Keratinocyte (primary cell): ENCODE results near the gene SREBF1.

Experiments used
- EZH2 ChIP-seq: IDR thresholded peaks from one replicate; pipeline ENCODE4 v1.6.1; 2012; ENCODE audit warnings: inconsistent platforms, mild to moderate bottlenecking, low read length, moderate library complexity
- TF ChIP-seq, protein P1 (sequence below), 3 experiments: IDR thresholded peaks in 1 of 3; conservative IDR thresholded peaks in 1 of 3; optimal IDR thresholded peaks in 1 of 3; 2 replicates in 2 of 3; 3 replicates in 1 of 3; pipeline versions ENCODE3 to v1.5.1; 2011; ENCODE audit warnings: low read length in 3 of 3, mild to moderate bottlenecking in 3 of 3, moderate library complexity in 2 of 3, control low read depth in 1 of 3, inconsistent platforms in 1 of 3; ENCODE audit not compliant: insufficient read depth in 2 of 3; ENCODE audit errors: extremely low read depth in 1 of 3

DNA sequence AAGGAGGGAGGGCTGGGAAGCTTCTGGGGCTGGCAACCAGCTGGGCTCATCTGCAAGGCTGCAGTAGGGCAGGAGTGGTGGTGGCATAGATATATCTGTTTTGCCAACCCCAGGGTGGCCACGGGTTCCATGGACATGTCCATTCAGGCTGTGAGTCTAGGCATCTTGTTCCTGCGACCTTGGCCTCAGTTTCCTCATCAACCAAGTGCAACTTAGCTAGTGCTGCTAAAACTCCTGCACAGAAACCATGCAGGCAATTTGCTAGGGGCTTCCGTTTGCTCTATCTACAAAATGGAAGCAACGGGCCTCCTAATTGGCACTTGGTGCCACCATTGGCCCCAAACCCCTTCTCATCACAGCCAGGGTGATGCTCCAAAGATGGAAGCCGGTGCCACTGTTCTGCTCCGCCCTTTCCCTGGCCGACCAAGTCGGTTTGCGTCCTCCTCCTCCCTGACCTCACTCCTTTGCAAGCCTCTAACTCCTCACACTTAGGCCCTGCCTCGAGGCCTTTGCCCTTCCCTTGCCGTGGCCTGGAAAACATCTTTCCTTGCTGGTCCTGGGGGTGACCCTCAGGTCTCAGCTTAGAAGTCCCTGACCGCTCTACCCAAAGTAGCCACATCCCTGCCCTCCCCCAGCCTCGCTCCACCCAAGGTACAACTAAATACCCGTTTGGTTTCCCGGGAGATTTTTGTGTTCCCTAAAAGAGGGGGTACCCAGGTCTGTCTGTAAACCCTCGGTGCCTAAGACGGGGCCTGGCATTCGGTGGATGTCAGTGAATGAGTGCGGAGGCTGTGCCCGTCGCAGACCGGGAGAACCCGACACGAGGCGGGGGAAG lies 1.2 kb downstream of the SREBF1 start:
- TF ChIP-seq, protein P1, sequence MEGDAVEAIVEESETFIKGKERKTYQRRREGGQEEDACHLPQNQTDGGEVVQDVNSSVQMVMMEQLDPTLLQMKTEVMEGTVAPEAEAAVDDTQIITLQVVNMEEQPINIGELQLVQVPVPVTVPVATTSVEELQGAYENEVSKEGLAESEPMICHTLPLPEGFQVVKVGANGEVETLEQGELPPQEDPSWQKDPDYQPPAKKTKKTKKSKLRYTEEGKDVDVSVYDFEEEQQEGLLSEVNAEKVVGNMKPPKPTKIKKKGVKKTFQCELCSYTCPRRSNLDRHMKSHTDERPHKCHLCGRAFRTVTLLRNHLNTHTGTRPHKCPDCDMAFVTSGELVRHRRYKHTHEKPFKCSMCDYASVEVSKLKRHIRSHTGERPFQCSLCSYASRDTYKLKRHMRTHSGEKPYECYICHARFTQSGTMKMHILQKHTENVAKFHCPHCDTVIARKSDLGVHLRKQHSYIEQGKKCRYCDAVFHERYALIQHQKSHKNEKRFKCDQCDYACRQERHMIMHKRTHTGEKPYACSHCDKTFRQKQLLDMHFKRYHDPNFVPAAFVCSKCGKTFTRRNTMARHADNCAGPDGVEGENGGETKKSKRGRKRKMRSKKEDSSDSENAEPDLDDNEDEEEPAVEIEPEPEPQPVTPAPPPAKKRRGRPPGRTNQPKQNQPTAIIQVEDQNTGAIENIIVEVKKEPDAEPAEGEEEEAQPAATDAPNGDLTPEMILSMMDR (optimal IDR thresholded peaks at IDR 0.05 in 1 of 3, IDR thresholded peaks at IDR 0.05 in 1 of 3, conservative IDR thresholded peaks at IDR 0.05 in 1 of 3; ENCODE audit: extremely low read depth in 1 of 3, insufficient read depth in 2 of 3, low read length in 3 of 3): no peak
- TF ChIP-seq EZH2: no peak
